Measurements from ENCODE around the gene ETHE1.
A peak's percentile ranks its signal among the peaks of the same experiment; 100 is the strongest.

ETHE1 gene

DNA sequence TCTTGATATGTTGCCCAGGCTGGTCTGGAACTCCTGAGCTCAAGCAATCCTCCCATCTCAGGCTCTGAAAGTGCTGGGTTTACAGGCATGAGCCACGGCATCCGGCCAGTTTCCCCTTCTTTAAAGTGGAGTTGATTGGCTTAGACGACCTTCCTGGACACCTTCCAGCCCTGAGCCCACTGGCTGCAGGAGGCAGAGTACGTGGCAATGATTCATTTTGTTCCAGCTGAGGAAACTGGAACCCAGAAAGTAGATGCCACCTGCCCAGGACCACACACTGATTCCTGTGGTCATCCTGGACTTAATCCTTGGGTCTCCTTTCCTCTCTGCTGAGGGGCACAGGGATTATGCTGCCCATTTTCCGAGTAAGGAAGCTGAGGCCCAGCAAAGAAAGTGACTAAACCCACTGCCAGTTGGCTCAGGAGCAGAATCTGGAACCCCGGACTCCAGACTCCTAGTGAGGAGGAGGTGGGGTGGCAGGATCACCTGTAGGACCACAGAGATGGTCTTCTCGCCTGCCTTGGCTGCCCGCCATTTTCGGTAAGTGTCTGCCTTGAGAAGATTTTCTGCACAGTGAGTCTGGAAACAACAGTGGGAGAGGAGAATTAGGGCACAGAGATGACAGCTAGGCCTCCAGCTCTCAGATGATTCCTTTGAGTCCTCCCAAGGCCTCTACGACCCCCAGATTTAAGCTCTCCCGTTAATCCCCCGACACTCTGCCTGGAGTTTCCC, 47.6 kb upstream of the ETHE1 start:
- Histone ChIP-seq H4K91ac (ENCODE audit: low read depth, low read length, poor library complexity) (no peak overlapping the region), H3K27ac (replicated peaks; ENCODE audit: low read length) (no peak overlapping the region), H4K8ac (ENCODE audit: low read depth, low read length) (no peak overlapping the region), H3K4me1 (ENCODE audit: control insufficient read depth in 2 of 2, insufficient read depth in 1 of 2, low read depth in 1 of 2, low read length in 2 of 2) (peaks cover 8 to 10% of the 10 kb centered on the region in 2 donors), H3K4me2 (ENCODE audit: insufficient read depth, low read length, poor library complexity, severe bottlenecking) (peak overlapping the region; percentile 75), H3K14ac (ENCODE audit: low read length) (no peak overlapping the region), H3K9ac (ENCODE audit: low read depth, low read length, poor library complexity) (peak overlapping the region; percentile 73), H2AK5ac (ENCODE audit: low read depth, low read length) (peak overlapping the region; percentile 80), H3K79me1 (ENCODE audit: low read depth, low read length) (peaks cover 4% of the 10 kb centered on the region), H2BK120ac (ENCODE audit: low read depth, low read length) (no peak overlapping the region), H2BK12ac (ENCODE audit: low read length) (no peak overlapping the region), H3K27me3 (ENCODE audit: control insufficient read depth in 3 of 3, insufficient read depth in 3 of 3, low read depth in 1 of 3, low read length in 3 of 3) (no peaks in the 10 kb centered on the region), H3K9me3 (replicated peaks in 1 of 2; ENCODE audit: control insufficient read depth in 2 of 2, insufficient read depth in 1 of 2, low read depth in 1 of 2, low read length in 2 of 2) (no peaks in the 10 kb centered on the region), H2BK15ac (ENCODE audit: low read length) (peak overlapping the region; percentile 28), H3K4ac (ENCODE audit: low read length) (no peak overlapping the region), H3K4me3 (ENCODE audit: low read length in 2 of 2) (peak overlapping the region; percentile 82 to 93), H3K18ac (ENCODE audit: low read length) (no peak overlapping the region), H3K36me3 (replicated peaks in 1 of 2; ENCODE audit: control insufficient read depth in 2 of 2, insufficient read depth in 2 of 2, low read length in 2 of 2) (peaks cover 6 to 42% of the 10 kb centered on the region in 2 donors), H3K23ac (ENCODE audit: low read depth, low read length, poor library complexity) (no peak overlapping the region), H2AFZ (ENCODE audit: low read length) (peak overlapping the region; percentile 82), H2BK5ac (ENCODE audit: low read length) (peak overlapping the region; percentile 84)
- no CpG with 5 or more reads among the region's 12 CpGs for WGBS, 2 donors (ENCODE audit: extremely low coverage in 2 of 2, insufficient read length in 2 of 2, insufficient replicate concordance in 1 of 2)
- DNase-seq (ENCODE audit: low spot score) = no peak

GRCh38 chr19:43572171-43572588, 45.2 kb upstream of the ETHE1 start:
- Histone ChIP-seq H4K91ac (ENCODE audit: low read depth, low read length, poor library complexity) (no peak overlapping the region), H3K4ac (ENCODE audit: low read length) (no peak overlapping the region), H3K4me2 (ENCODE audit: insufficient read depth, low read length, poor library complexity, severe bottlenecking) (no peak overlapping the region), H4K8ac (ENCODE audit: low read depth, low read length) (no peak overlapping the region), H3K4me1 (ENCODE audit: control insufficient read depth in 2 of 2, insufficient read depth in 1 of 2, low read depth in 1 of 2, low read length in 2 of 2) (peaks cover 8 to 10% of the 10 kb centered on the region in 2 donors), H3K79me1 (ENCODE audit: low read depth, low read length) (peaks cover 4% of the 10 kb centered on the region), H3K23ac (ENCODE audit: low read depth, low read length, poor library complexity) (no peak overlapping the region), H2BK120ac (ENCODE audit: low read depth, low read length) (no peak overlapping the region), H3K9ac (ENCODE audit: low read depth, low read length, poor library complexity) (no peak overlapping the region), H3K18ac (ENCODE audit: low read length) (no peak overlapping the region), H3K27me3 (ENCODE audit: control insufficient read depth in 3 of 3, insufficient read depth in 3 of 3, low read depth in 1 of 3, low read length in 3 of 3) (no peaks in the 10 kb centered on the region), H2BK12ac (ENCODE audit: low read length) (no peak overlapping the region), H2AFZ (ENCODE audit: low read length) (no peak overlapping the region), H3K9me3 (replicated peaks in 1 of 2; ENCODE audit: control insufficient read depth in 2 of 2, insufficient read depth in 1 of 2, low read depth in 1 of 2, low read length in 2 of 2) (no peaks in the 10 kb centered on the region), H2AK5ac (ENCODE audit: low read depth, low read length) (no peak overlapping the region), H3K14ac (ENCODE audit: low read length) (no peak overlapping the region), H3K4me3 (ENCODE audit: low read length in 2 of 2) (no peak overlapping the region), H3K27ac (replicated peaks; ENCODE audit: low read length) (no peak overlapping the region), H2BK15ac (ENCODE audit: low read length) (no peak overlapping the region), H2BK5ac (ENCODE audit: low read length) (no peak overlapping the region), H3K36me3 (replicated peaks in 1 of 2; ENCODE audit: control insufficient read depth in 2 of 2, insufficient read depth in 2 of 2, low read length in 2 of 2) (peaks cover 6 to 53% of the 10 kb centered on the region in 2 donors)
- no CpG with 5 or more reads among the region's 3 CpGs for WGBS, 2 donors (ENCODE audit: extremely low coverage in 2 of 2, insufficient read length in 2 of 2, insufficient replicate concordance in 1 of 2)
- no peak for DNase-seq (ENCODE audit: low spot score)

- H2BK12ac ChIP-seq (ENCODE audit: low read length) = no peak overlapping the region
- no peak overlapping the region for H2BK5ac ChIP-seq (ENCODE audit: low read length)
- H3K27me3 ChIP-seq (ENCODE audit: control insufficient read depth in 3 of 3, insufficient read depth in 3 of 3, low read depth in 1 of 3, low read length in 3 of 3) = no peaks in the 10 kb centered on the region
- no peak overlapping the region for H2BK15ac ChIP-seq (ENCODE audit: low read length)
- H3K4ac ChIP-seq (ENCODE audit: low read length) = no peak overlapping the region
- H3K14ac ChIP-seq (ENCODE audit: low read length) = no peak overlapping the region
- H3K4me3 ChIP-seq (ENCODE audit: low read length in 2 of 2) = no peak overlapping the region
- DNase-seq (ENCODE audit: low spot score) = no peak
- H3K4me2 ChIP-seq (ENCODE audit: insufficient read depth, low read length, poor library complexity, severe bottlenecking) = no peak overlapping the region
- peaks cover 4% of the 10 kb centered on the region for H3K79me1 ChIP-seq (ENCODE audit: low read depth, low read length)
- no peak overlapping the region for H3K27ac ChIP-seq (replicated peaks; ENCODE audit: low read length)
- H3K23ac ChIP-seq (ENCODE audit: low read depth, low read length, poor library complexity) = no peak overlapping the region
- H3K36me3 ChIP-seq (replicated peaks in 1 of 2; ENCODE audit: control insufficient read depth in 2 of 2, insufficient read depth in 2 of 2, low read length in 2 of 2) = peaks cover 6 to 58% of the 10 kb centered on the region in 2 donors
- no peak overlapping the region for H4K91ac ChIP-seq (ENCODE audit: low read depth, low read length, poor library complexity)
- H3K9me3 ChIP-seq (replicated peaks in 1 of 2; ENCODE audit: control insufficient read depth in 2 of 2, insufficient read depth in 1 of 2, low read depth in 1 of 2, low read length in 2 of 2) = no peaks in the 10 kb centered on the region
- H3K9ac ChIP-seq (ENCODE audit: low read depth, low read length, poor library complexity) = no peak overlapping the region
- no peak overlapping the region for H2AFZ ChIP-seq (ENCODE audit: low read length)
- WGBS, 2 donors (ENCODE audit: extremely low coverage in 2 of 2, insufficient read length in 2 of 2, insufficient replicate concordance in 1 of 2) = no CpG with 5 or more reads among the region's 5 CpGs
- no peak overlapping the region for H2BK120ac ChIP-seq (ENCODE audit: low read depth, low read length)
- no peak overlapping the region for H2AK5ac ChIP-seq (ENCODE audit: low read depth, low read length)
- peaks cover 4 to 6% of the 10 kb centered on the region in 2 donors for H3K4me1 ChIP-seq (ENCODE audit: control insufficient read depth in 2 of 2, insufficient read depth in 1 of 2, low read depth in 1 of 2, low read length in 2 of 2)
- H3K18ac ChIP-seq (ENCODE audit: low read length) = no peak overlapping the region
- H4K8ac ChIP-seq (ENCODE audit: low read depth, low read length) = no peak overlapping the region
These were observed 43.3 kb upstream of the ETHE1 start for GRCh38 chr19:43570174-43570791.

DNA sequence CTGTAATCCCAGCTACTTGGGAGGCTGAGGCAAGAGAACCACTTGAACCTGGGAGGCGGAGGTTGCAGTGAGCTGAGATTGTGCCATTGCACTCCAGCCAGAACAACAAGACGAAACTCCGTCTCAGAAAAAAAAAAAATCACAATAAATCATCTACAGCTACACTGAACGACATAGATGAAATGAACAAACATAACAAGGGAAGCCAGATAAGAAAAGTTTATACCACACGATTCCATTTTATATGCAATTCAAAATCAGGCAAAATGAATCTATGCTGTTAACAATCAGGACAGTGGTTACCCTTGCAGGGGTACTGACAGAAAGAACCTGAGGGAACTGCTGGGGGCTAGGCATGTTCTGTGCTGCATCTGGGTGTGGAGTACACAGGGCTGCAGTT, 42.7 kb upstream of the ETHE1 start:
- H3K4me2 ChIP-seq (ENCODE audit: insufficient read depth, low read length, poor library complexity, severe bottlenecking) = no peak overlapping the region
- H3K79me1 ChIP-seq (ENCODE audit: low read depth, low read length) = peaks cover 3% of the 10 kb centered on the region
- WGBS, 2 donors (ENCODE audit: extremely low coverage in 2 of 2, insufficient read length in 2 of 2, insufficient replicate concordance in 1 of 2) = no CpG with 5 or more reads among the region's 5 CpGs
- H3K9ac ChIP-seq (ENCODE audit: low read depth, low read length, poor library complexity) = no peak overlapping the region
- no peak overlapping the region for H4K91ac ChIP-seq (ENCODE audit: low read depth, low read length, poor library complexity)
- no peak for DNase-seq (ENCODE audit: low spot score)
- no peak overlapping the region for H3K4me3 ChIP-seq (ENCODE audit: low read length in 2 of 2)
- no peak overlapping the region for H2BK12ac ChIP-seq (ENCODE audit: low read length)
- H2BK120ac ChIP-seq (ENCODE audit: low read depth, low read length) = no peak overlapping the region
- H2BK5ac ChIP-seq (ENCODE audit: low read length) = no peak overlapping the region
- no peaks in the 10 kb centered on the region for H3K9me3 ChIP-seq (replicated peaks in 1 of 2; ENCODE audit: control insufficient read depth in 2 of 2, insufficient read depth in 1 of 2, low read depth in 1 of 2, low read length in 2 of 2)
- H3K4ac ChIP-seq (ENCODE audit: low read length) = no peak overlapping the region
- H3K36me3 ChIP-seq (replicated peaks in 1 of 2; ENCODE audit: control insufficient read depth in 2 of 2, insufficient read depth in 2 of 2, low read length in 2 of 2) = peaks cover 6 to 60% of the 10 kb centered on the region in 2 donors
- H3K4me1 ChIP-seq (ENCODE audit: control insufficient read depth in 2 of 2, insufficient read depth in 1 of 2, low read depth in 1 of 2, low read length in 2 of 2) = peaks cover 3% of the 10 kb centered on the region in 2 donors
- no peak overlapping the region for H2AK5ac ChIP-seq (ENCODE audit: low read depth, low read length)
- no peak overlapping the region for H4K8ac ChIP-seq (ENCODE audit: low read depth, low read length)
- no peak overlapping the region for H3K23ac ChIP-seq (ENCODE audit: low read depth, low read length, poor library complexity)
- no peak overlapping the region for H2AFZ ChIP-seq (ENCODE audit: low read length)
- no peaks in the 10 kb centered on the region for H3K27me3 ChIP-seq (ENCODE audit: control insufficient read depth in 3 of 3, insufficient read depth in 3 of 3, low read depth in 1 of 3, low read length in 3 of 3)
- H2BK15ac ChIP-seq (ENCODE audit: low read length) = no peak overlapping the region
- no peak overlapping the region for H3K18ac ChIP-seq (ENCODE audit: low read length)
- H3K27ac ChIP-seq (replicated peaks; ENCODE audit: low read length) = no peak overlapping the region
- H3K14ac ChIP-seq (ENCODE audit: low read length) = no peak overlapping the region

Measured in neuronal stem cell (in vitro differentiated cells).